Transverse colon (tissue), 4 donors: ENCODE measurements around the gene NEK6. TPM values are rescaled to one million over a fixed set of nuclear protein-coding genes. Genes with fewer than 3 reads are reported as not detected.
A peak's percentile ranks its signal among the peaks of the same experiment; 100 is the strongest.

Experiments
- DNase-seq: peaks from one replicate; pipeline ENCODE4 v3.0.0-alpha.2; 2019
- H3K27ac ChIP-seq, 4 donors: fragments of 200-600 bp; sonication (generic); 2 replicates each; pipeline ENCODE4 v1.5.1; 2016 to 2018; ENCODE audit warnings: inconsistent platforms in 4 of 4
- H3K27me3 ChIP-seq: fragments of 200-600 bp; sonication (generic); 2 replicates; pipeline ENCODE4 v1.5.1; 2017; ENCODE audit warnings: inconsistent platforms
- H3K36me3 ChIP-seq, 4 donors: fragments of 200-600 bp; sonication (generic); 2 replicates each; pipeline ENCODE4 v1.5.1; 2017 to 2019; ENCODE audit warnings: inconsistent platforms in 4 of 4
- H3K4me1 ChIP-seq, 4 donors: fragments of 200-600 bp; sonication (generic); 2 replicates each; pipeline ENCODE4 v1.5.1; 2017 to 2020; ENCODE audit warnings: inconsistent platforms in 4 of 4
- H3K4me3 ChIP-seq, 4 donors: fragments of 200-600 bp; sonication (generic); 1 replicate in 1 of 4; 2 replicates in 3 of 4; pipeline versions ENCODE4 v1.5.1 to v1.6.1; 2017 to 2019; ENCODE audit warnings: inconsistent platforms in 4 of 4
- H3K9me3 ChIP-seq, 2 donors: fragments of 200-600 bp; sonication (generic); 2 replicates each; pipeline ENCODE4 v1.5.1; 2017 to 2019; ENCODE audit warnings: inconsistent platforms in 2 of 2
- CTCF ChIP-seq, 5 experiments: fragments of 200-600 bp in 3 of 5; fragments of 450-650 bp in 2 of 5; sonication (generic) in 3 of 5; IDR thresholded peaks; 1 replicate in 2 of 5; 2 replicates in 3 of 5; pipeline ENCODE4 v1.5.1; 2016 to 2017; ENCODE audit warnings: antibody characterized with exemption in 5 of 5, inconsistent platforms in 3 of 5, mild to moderate bottlenecking in 2 of 5, moderate library complexity in 1 of 5
- EP300 ChIP-seq: sonication (generic); formaldehyde crosslinking; IDR thresholded peaks from one replicate; pipeline ENCODE4 v1.6.1; 2017; ENCODE audit warnings: antibody characterized with exemption, low read depth
- POLR2A ChIP-seq: fragments of 450-650 bp; IDR thresholded peaks from one replicate; pipeline ENCODE4 v1.6.1; 2016; ENCODE audit warnings: antibody characterized with exemption, mild to moderate bottlenecking, moderate library complexity
- POLR2AphosphoS5 ChIP-seq, 3 donors: sonication (generic); formaldehyde crosslinking; IDR thresholded peaks; one replicate each; pipeline ENCODE4 v1.6.1; 2016; ENCODE audit warnings: antibody characterized with exemption in 3 of 3
- WGBS, 2 donors: methylation state at CpG; one replicate each; pipeline ENCODE4 v1.1.5; 2018; ENCODE audit warnings: low coverage in 1 of 2; 5-methylcytosine and 5-hydroxymethylcytosine counted together
- in situ Hi-C, 4 donors: fragments of 200-750 bp; cut with MboI; loops; one replicate each; pipeline versions ENCODE4 v1.15.0 to v1.15.1; 2017; ENCODE audit warnings: low sequenced_read_pairs in 3 of 4, low pct_ligation_motif_present in 1 of 4, low pct_unique_long_range_greater_than_20kb in 1 of 4
- intact Hi-C: fragments of 100-400 bp; cut with DNase I; formaldehyde crosslinking; loops from one replicate; pipeline ENCODE4 v1.15.1; 2023; ENCODE audit warnings: low total_unique reads
- total RNA-seq, 4 donors: library from RNA; depleted of rRNA; stranded (reverse); fragments of >200 nt; gene quantifications; one replicate each; pipeline ENCODE4 v1.1.0, GENCODE V29; 2016

Gene NEK6
- total RNA-seq, 4 donors from 2014 or later: 12.3 to 31.1 (median 21.6) TPM

GRCh38 chr9:124221676-124222075 lies 36.1 kb upstream of the NEK6 start:
- Histone ChIP-seq H3K27ac (peak overlapping the region; percentile 68 to 78 (median 75)), H3K9me3 (no peaks in the 10 kb centered on the region), H3K27me3 (no peaks in the 10 kb centered on the region), H3K4me3 (no peak overlapping the region), H3K4me1 (peaks cover 13 to 69% (median 47%) of the 10 kb centered on the region in 4 donors), H3K36me3 (no peaks in the 10 kb centered on the region)
- DNase-seq: no peak
- intact Hi-C loops: no loop called here
- TF ChIP-seq POLR2AphosphoS5 (IDR thresholded peaks at IDR 0.05) (no peak), POLR2A (no peak), EP300 (no peak), CTCF (IDR thresholded peaks at IDR 0.05) (no peak)
- in situ Hi-C loops: no loop called here
- 100% methylated on average over 1 to 3 of the region's 3 CpGs for WGBS, 2 donors

GRCh38 chr9:124222109-124222508 lies 35.6 kb upstream of the NEK6 start:
- Histone ChIP-seq H3K27ac (peak overlapping the region; percentile 71 to 78 (median 75)), H3K4me1 (peaks cover 13 to 67% (median 47%) of the 10 kb centered on the region in 4 donors), H3K9me3 (no peaks in the 10 kb centered on the region), H3K4me3 (no peak overlapping the region), H3K27me3 (no peaks in the 10 kb centered on the region), H3K36me3 (no peaks in the 10 kb centered on the region)
- no peak for DNase-seq
- TF ChIP-seq EP300: no peak
- no peak for TF ChIP-seq POLR2A
- no peak for TF ChIP-seq POLR2AphosphoS5 (IDR thresholded peaks at IDR 0.05)
- no peak for TF ChIP-seq CTCF (IDR thresholded peaks at IDR 0.05)
- in situ Hi-C loops: no loop called here
- intact Hi-C loops: no loop called here
- WGBS, 2 donors: 86 to 90% methylated on average over 2 to 4 of the region's 4 CpGs

GRCh38 chr9:124222918-124223720 lies 34.6 kb upstream of the NEK6 start:
- WGBS, 2 donors: 78 to 80% methylated on average over 1 to 10 of the region's 10 CpGs
- in situ Hi-C loops: no loop called here

GRCh38 chr9:124225945-124226344 lies 31.8 kb upstream of the NEK6 start:
- in situ Hi-C loops: no loop called here
- intact Hi-C loops: no loop called here
- Histone ChIP-seq H3K27ac (no peak overlapping the region), H3K36me3 (no peaks in the 10 kb centered on the region), H3K9me3 (no peaks in the 10 kb centered on the region), H3K4me3 (no peak overlapping the region), H3K4me1 (peaks cover 9 to 35% (median 33%) of the 10 kb centered on the region in 4 donors), H3K27me3 (no peaks in the 10 kb centered on the region)
- no peak for DNase-seq
- no peak for TF ChIP-seq POLR2A
- no peak for TF ChIP-seq POLR2AphosphoS5 (IDR thresholded peaks at IDR 0.05)
- TF ChIP-seq EP300: no peak

More at GRCh38 chr9:124222918-124223720, 34.6 kb upstream of the NEK6 start:
- no peaks in the 10 kb centered on the region for H3K9me3 ChIP-seq
- no peaks in the 10 kb centered on the region for H3K36me3 ChIP-seq
- peak overlapping the region; percentile 71 to 78 (median 75) for H3K27ac ChIP-seq
- intact Hi-C loops: no loop called here
- peak; percentile 11 for TF ChIP-seq EP300
- TF ChIP-seq CTCF (IDR thresholded peaks at IDR 0.05): no peak
- TF ChIP-seq POLR2AphosphoS5 (IDR thresholded peaks at IDR 0.05): peak in 2 of 3 donors; percentile 55 to 69
- H3K4me3 ChIP-seq: no peak overlapping the region
- no peaks in the 10 kb centered on the region for H3K27me3 ChIP-seq
- peak; percentile 90 for DNase-seq
- peaks cover 13 to 59% (median 47%) of the 10 kb centered on the region in 4 donors for H3K4me1 ChIP-seq
